PC-3 (cell line): ENCODE data around the gene TTC7B.

ENCODE experiments used
- CTCF ChIP-seq: fragments of 300-600 bp; sonication (generic); conservative IDR thresholded peaks from 2 replicates; pipeline ENCODE4 v1.5.1; 2017; ENCODE audit warnings: antibody characterized with exemption, low read depth, mild to moderate bottlenecking, low read length
- EZH2 ChIP-seq: fragments of 300-600 bp; sonication (generic); IDR thresholded peaks from one replicate; pipeline ENCODE4 v1.6.1; 2017; ENCODE audit warnings: antibody characterized with exemption, mild to moderate bottlenecking, low read length; ENCODE audit not compliant: unreplicated experiment

DNA sequence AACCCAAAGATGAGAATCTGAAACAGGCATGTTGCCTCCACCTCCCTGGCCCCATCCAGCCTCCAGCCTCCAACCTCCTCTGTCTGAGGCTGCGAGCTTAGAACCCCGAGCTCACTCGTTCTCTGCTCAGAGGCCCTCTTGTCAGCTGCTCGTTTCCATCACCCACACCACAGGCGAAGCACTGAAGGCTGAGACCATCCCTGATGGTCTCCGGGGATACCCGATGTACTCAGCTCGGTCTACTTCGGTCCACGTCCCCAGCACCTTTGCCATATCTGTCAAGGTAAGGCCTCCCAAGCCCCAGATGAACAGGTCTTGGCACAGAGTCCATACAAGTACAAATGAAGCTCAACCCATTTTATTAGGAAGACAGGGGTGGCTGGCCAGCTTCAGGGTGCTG is 72.4 kb downstream of the TTC7B start:
- TF ChIP-seq CTCF: no peak
- no peak for TF ChIP-seq EZH2
